Lower lobe of right lung (tissue), 2 donors: ENCODE results near the gene CACNB2. TPM values are rescaled to one million over a fixed set of nuclear protein-coding genes. Genes with fewer than 3 reads are reported as not detected.

ENCODE experiments used
- ATAC-seq, 2 donors: fragments of 200-7000 bp; cut with Tn5 transposase; one replicate each; pipeline ENCODE4 v1.9.1; 2020 to 2022; ENCODE audit warnings: mild to moderate bottlenecking in 2 of 2, moderate library complexity in 2 of 2
- DNase-seq: peaks from one replicate; pipeline ENCODE4 v3.0.0-alpha.2; 2020
- H3K27ac ChIP-seq: fragments of 200-600 bp; one replicate; pipeline ENCODE4 v1.8.0; 2022
- H3K27me3 ChIP-seq: fragments of 200-600 bp; one replicate; pipeline ENCODE4 v1.8.0; 2022; ENCODE audit warnings: low read depth
- H3K36me3 ChIP-seq: fragments of 200-600 bp; one replicate; pipeline ENCODE4 v1.8.0; 2022; ENCODE audit warnings: mild to moderate bottlenecking
- H3K4me1 ChIP-seq: fragments of 200-600 bp; one replicate; pipeline ENCODE4 v1.8.0; 2022
- H3K4me3 ChIP-seq: fragments of 200-600 bp; one replicate; pipeline ENCODE4 v1.8.0; 2022; ENCODE audit warnings: mild to moderate bottlenecking
- H3K9me3 ChIP-seq: fragments of 200-600 bp; one replicate; pipeline ENCODE4 v1.8.0; 2022
- CTCF ChIP-seq: fragments of 200-600 bp; IDR thresholded peaks from one replicate; pipeline ENCODE4 v1.8.0; 2022; ENCODE audit warnings: antibody characterized with exemption, mild to moderate bottlenecking
- intact Hi-C: fragments of 100-400 bp; cut with DNase I; formaldehyde crosslinking; loops from one replicate; pipeline ENCODE4 v1.11.0; 2022
- total RNA-seq: library from RNA; stranded (reverse); fragmentation: NEBNext Ultra II Directional; extraction: Animal tissue kit (Norgen Biotek cat#: 25700); gene quantifications from one replicate; pipeline ENCODE4 v1.2.1, GENCODE V29; 2021
- donor health status: DM: no; HTN: yes; CAD: no; lungs with severe emphysema.

CACNB2 gene
- total RNA-seq, 1 donor from 2014 or later: 1.4 TPM

DNA sequence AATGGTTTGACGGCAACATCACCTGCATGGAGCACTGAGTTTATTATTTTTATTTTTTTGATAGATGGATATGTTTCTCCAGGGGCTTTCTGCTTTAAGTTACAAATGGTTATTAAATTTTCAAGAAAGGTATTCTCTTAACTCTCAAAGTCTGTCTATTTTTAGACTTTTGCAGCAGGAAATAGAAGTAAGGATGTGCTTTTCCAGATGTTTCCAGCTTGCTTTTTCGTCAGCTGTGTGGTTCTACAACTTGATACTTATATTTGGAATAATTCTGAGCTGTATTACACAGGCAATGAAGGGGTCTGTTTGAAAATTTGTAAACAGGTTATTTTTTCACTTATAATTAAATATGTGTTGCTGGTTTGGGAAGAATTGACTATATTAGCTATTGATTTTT lies 69.0 kb downstream of the CACNB2 start:
- ATAC-seq (no peak), DNase-seq (no peak)
- no peak for TF ChIP-seq CTCF

DNA sequence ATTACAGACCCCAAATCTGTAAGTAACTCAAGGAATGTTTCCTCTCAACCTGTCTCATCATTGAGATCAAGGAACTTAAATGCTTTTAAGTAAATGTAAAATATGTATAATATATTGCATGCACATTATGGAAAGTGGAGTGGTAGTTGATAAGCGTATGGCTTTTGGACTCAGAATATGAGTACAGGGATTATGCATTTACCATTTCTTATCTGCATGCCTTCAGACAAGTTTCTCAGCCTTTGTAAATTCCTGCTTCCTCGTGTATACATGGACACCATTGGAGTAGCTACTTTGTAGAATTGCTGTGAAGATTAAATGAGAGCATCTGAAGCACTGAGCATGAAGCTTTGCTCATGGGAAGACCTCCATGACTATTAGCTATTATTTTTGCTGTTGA lies 70.5 kb downstream of the CACNB2 start:
- no peak overlapping the region for H3K27ac ChIP-seq
- H3K4me1 ChIP-seq: no peaks in the 10 kb centered on the region
- intact Hi-C loops: no loop called here
- H3K27me3 ChIP-seq: no peaks in the 10 kb centered on the region
- no peak for TF ChIP-seq CTCF
- no peak overlapping the region for H3K4me3 ChIP-seq
- no peaks in the 10 kb centered on the region for H3K9me3 ChIP-seq
- DNase-seq: no peak
- H3K36me3 ChIP-seq: no peaks in the 10 kb centered on the region
- ATAC-seq: no peak

More for the DNA sequence above, 69.0 kb downstream of the CACNB2 start:
- H3K4me1 ChIP-seq: no peaks in the 10 kb centered on the region
- H3K4me3 ChIP-seq: no peak overlapping the region
- no peaks in the 10 kb centered on the region for H3K36me3 ChIP-seq
- intact Hi-C loops: no loop called here
- H3K9me3 ChIP-seq: no peaks in the 10 kb centered on the region
- no peak overlapping the region for H3K27ac ChIP-seq
- no peaks in the 10 kb centered on the region for H3K27me3 ChIP-seq

DNA sequence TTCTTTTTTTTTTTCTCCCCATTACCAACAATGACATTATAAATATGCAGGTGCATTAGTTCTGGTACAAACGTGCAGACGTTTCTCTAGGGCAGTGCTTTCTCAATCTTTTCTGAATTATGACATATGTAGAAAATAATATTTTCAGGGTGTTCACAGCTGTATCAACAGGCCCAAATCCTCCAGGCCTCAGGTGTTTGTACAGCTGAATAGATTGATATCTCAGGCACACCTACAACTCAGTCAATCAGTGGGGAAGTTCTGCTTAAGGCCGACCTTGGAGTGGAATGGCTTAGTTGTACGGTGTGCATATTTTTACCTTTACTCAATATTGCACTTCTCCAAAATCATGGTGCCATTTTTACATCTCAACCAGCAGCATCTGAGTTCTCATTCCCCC lies 71.6 kb downstream of the CACNB2 start:
- H3K4me1 ChIP-seq: no peaks in the 10 kb centered on the region
- no peaks in the 10 kb centered on the region for H3K9me3 ChIP-seq
- H3K36me3 ChIP-seq: no peaks in the 10 kb centered on the region
- no peaks in the 10 kb centered on the region for H3K27me3 ChIP-seq
- ATAC-seq: no peak
- intact Hi-C loops: no loop called here
- H3K4me3 ChIP-seq: no peak overlapping the region
- TF ChIP-seq CTCF: no peak
- DNase-seq: no peak
- H3K27ac ChIP-seq: no peak overlapping the region

DNA sequence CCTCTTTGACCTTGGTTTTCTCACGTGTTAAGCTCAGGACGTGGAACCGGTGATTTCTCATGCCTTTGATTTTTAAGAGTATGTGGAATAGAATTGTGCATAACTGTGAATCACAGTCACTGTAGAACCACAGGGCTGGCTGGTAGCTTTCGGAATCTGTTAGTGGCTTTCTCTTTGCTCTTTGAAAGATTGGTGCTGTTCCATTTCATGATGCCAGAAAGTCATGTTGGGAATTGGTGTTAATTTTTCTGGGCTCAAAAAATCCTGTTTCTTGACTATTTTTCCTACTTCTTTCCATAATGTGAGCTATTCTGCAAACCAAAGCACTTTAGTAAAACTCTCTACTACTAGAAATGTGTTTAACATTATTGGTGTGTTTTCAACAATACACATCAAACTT lies 73.0 kb downstream of the CACNB2 start:
- intact Hi-C loops: no loop called here
- Histone ChIP-seq H3K9me3 (no peaks in the 10 kb centered on the region), H3K27ac (no peak overlapping the region), H3K4me3 (no peak overlapping the region), H3K36me3 (no peaks in the 10 kb centered on the region), H3K27me3 (no peaks in the 10 kb centered on the region), H3K4me1 (no peaks in the 10 kb centered on the region)
- TF ChIP-seq CTCF: no peak
- ATAC-seq: no peak
- no peak for DNase-seq

DNA sequence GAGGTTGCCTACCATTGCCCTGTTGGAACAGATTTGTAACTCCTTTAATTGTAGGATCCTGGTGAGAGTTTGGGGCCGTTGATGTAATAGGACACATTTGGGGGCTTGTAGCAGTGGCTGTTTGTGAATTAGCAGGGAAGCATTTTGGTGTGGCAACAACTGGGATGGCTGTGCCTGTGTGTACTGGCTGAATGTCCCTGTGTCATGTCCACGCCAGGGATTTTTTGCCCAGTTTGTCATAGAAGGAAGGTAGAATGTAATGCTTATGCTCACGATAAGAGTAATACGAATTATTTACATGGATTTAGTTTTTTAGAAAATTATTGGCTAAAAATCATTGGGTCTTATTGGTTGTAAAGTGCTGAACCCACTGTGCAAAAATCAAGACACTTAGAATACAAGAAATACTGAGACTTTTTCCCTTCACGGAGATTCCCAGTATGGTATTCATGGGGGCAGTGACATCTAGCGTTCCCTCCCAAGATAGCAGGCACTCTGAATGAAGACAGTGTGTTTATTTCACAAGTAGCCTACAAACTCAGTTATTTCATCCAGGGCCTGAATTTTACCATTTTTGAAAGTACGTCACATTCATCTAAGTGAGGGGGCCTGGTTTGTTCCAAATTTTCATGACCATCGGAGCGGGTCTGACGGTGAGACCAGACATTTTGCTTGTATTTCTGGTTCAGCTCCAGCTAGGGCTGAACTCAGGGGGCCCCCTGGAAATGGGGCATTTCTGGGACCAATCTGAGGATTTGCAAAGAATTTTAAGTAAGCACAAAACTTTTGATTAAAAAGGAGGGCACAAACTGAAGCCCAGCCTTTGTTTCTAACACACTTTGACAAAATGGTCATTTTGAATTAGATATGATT lies 74.7 kb downstream of the CACNB2 start:
- no peaks in the 10 kb centered on the region for H3K9me3 ChIP-seq
- peak; percentile 68 for TF ChIP-seq CTCF
- intact Hi-C loops: no loop called here
- no peak overlapping the region for H3K27ac ChIP-seq
- H3K4me1 ChIP-seq: no peaks in the 10 kb centered on the region
- no peak overlapping the region for H3K4me3 ChIP-seq
- ATAC-seq (peak; percentile 70 to 73), DNase-seq (no peak)
- no peaks in the 10 kb centered on the region for H3K36me3 ChIP-seq
- H3K27me3 ChIP-seq: no peaks in the 10 kb centered on the region
